GM23248 (cell line): ENCODE results near the gene GALP. TPM values are rescaled to one million over a fixed set of nuclear protein-coding genes. Genes with fewer than 3 reads are reported as not detected.

ENCODE experiments used
- DNase-seq: peaks from one replicate; pipeline ENCODE4 v3.0.0-alpha.2; 2015
- H2AFZ ChIP-seq: fragments of 200-600 bp; sonication (generic); 2 replicates; pipeline ENCODE4 v1.6.1; 2016; ENCODE audit warnings: antibody characterized with exemption
- H3F3A ChIP-seq: fragments of 200-600 bp; sonication (generic); 2 replicates; pipeline ENCODE4 v1.6.1; 2016; ENCODE audit warnings: mild to moderate bottlenecking, antibody characterized with exemption, mixed run types; ENCODE audit not compliant: insufficient read depth
- H3K27ac ChIP-seq: fragments of 200-600 bp; sonication (generic); 2 replicates; pipeline ENCODE4 v1.5.1; 2016; ENCODE audit warnings: mild to moderate bottlenecking
- H3K27me3 ChIP-seq: fragments of 200-600 bp; sonication (generic); replicated peaks from 2 replicates; pipeline ENCODE4 v1.6.1; 2016; ENCODE audit warnings: mild to moderate bottlenecking; ENCODE audit not compliant: insufficient read depth
- H3K36me3 ChIP-seq: fragments of 200-600 bp; sonication (generic); 2 replicates; pipeline ENCODE4 v1.6.1; 2016; ENCODE audit warnings: low read depth, mild to moderate bottlenecking
- H3K4me1 ChIP-seq: fragments of 200-600 bp; sonication (generic); 2 replicates; pipeline ENCODE4 v1.6.1; 2016; ENCODE audit warnings: mild to moderate bottlenecking; ENCODE audit not compliant: insufficient read depth
- H3K4me2 ChIP-seq: fragments of 200-600 bp; sonication (generic); one replicate; pipeline ENCODE4 v1.6.1; 2016; ENCODE audit warnings: mild to moderate bottlenecking; ENCODE audit not compliant: unreplicated experiment
- H3K4me3 ChIP-seq: fragments of 200-600 bp; sonication (generic); 2 replicates; pipeline ENCODE4 v1.5.1; 2016; ENCODE audit warnings: mild to moderate bottlenecking
- H3K79me2 ChIP-seq: fragments of 200-600 bp; sonication (generic); 2 replicates; pipeline ENCODE4 v1.6.1; 2016; ENCODE audit warnings: mild to moderate bottlenecking; ENCODE audit not compliant: insufficient read depth
- H3K9ac ChIP-seq: fragments of 200-600 bp; sonication (generic); 2 replicates; pipeline ENCODE4 v1.6.1; 2016; ENCODE audit warnings: mild to moderate bottlenecking
- H3K9me2 ChIP-seq: fragments of 200-600 bp; sonication (generic); 2 replicates; pipeline ENCODE4 v1.6.1; 2016; ENCODE audit warnings: mixed run types, mild to moderate bottlenecking, moderate library complexity; ENCODE audit not compliant: insufficient read depth
- H3K9me3 ChIP-seq: fragments of 200-600 bp; sonication (generic); one replicate; pipeline ENCODE4 v1.6.1; 2017; ENCODE audit warnings: low read depth
- H4K20me1 ChIP-seq: fragments of 200-600 bp; sonication (generic); 2 replicates; pipeline ENCODE4 v1.6.0; 2016; ENCODE audit not compliant: insufficient read depth
- EZH2 ChIP-seq: fragments of 200-600 bp; sonication (generic); IDR thresholded peaks from 2 replicates; pipeline ENCODE4 v1.6.1; 2018; ENCODE audit warnings: antibody characterized with exemption, mild to moderate bottlenecking; ENCODE audit not compliant: insufficient read depth, poor library complexity, severe bottlenecking
- EZH2phosphoT487 ChIP-seq: fragments of 200-600 bp; sonication (generic); IDR thresholded peaks from 2 replicates; pipeline ENCODE4 v1.6.1; 2018; ENCODE audit warnings: antibody characterized with exemption, moderate library complexity, mild to moderate bottlenecking, low read depth; ENCODE audit not compliant: insufficient read depth
- WGBS, 2 experiments: methylation state at CpG; one replicate each; pipeline ENCODE4 v1.1.6; 2015 to 2017; ENCODE audit warnings: low lambda C conversion rate in 2 of 2, low coverage in 1 of 2; ENCODE audit errors: missing lambda C conversion rate in 2 of 2; 5-methylcytosine and 5-hydroxymethylcytosine counted together
- in situ Hi-C: fragments of 300-500 bp; cut with MboI; formaldehyde crosslinking; loops from 2 replicates; pipeline ENCODE4 v1.15.0; 2020
- polyA plus RNA-seq: library from polyadenylated mRNA; unstranded; fragments of >200 nt; fragmentation: Nextera tagmentation; extraction: Ambion mirVana; gene quantifications from 2 replicates; pipeline ENCODE4 v1.2.1, GENCODE V29; 2016
- small RNA-seq: library from RNA; depleted of rRNA; stranded (forward); fragments of <200 nt; gene quantifications from one replicate; pipeline ENCODE3, GENCODE V24; 2014; ENCODE audit warnings: low read depth, low replicate concordance
- total RNA-seq: library from RNA; depleted of rRNA; stranded (reverse); fragments of >200 nt; shearing (Covaris generic); gene quantifications from 2 replicates; pipeline ENCODE4 v1.2.3, GENCODE V29; 2014; rRNA removed

The GALP gene
- total and polyA plus RNA-seq, 2 experiments from 2014 or later = not detected

DNA sequence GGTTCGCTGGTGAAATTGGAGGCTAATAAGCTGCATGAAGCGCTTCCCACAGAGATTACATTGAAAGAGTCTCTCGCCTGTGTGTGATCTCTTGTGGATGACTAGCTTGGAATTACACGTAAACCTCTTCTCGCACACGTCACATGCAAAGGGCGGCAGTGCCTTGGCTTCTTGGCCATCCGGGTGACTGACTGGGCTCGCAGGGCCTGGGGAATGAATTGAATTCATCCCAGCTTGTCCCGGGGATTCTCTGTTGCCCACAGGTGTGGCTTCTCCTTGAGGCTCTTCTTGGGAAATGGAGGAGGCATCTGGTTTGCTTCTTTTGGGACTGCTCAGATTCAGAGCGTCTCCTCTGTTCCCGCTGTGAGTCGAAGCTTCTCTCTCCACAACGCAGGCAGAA lies 46.0 kb downstream of the GALP start:
- no peaks in the 10 kb centered on the region for H3K79me2 ChIP-seq
- no peaks in the 10 kb centered on the region for H3F3A ChIP-seq
- H3K9ac ChIP-seq = no peak overlapping the region
- in situ Hi-C loops = no loop called here
- H3K4me1 ChIP-seq = no peaks in the 10 kb centered on the region
- no peaks in the 10 kb centered on the region for H4K20me1 ChIP-seq
- TF ChIP-seq EZH2phosphoT487 (no peak), EZH2 (no peak)
- H2AFZ ChIP-seq = no peak overlapping the region
- H3K36me3 ChIP-seq = no peaks in the 10 kb centered on the region
- no peaks in the 10 kb centered on the region for H3K27me3 ChIP-seq
- 87 to 90% methylated on average over 14 of the region's 14 CpGs for WGBS, 2 experiments
- no peak overlapping the region for H3K4me3 ChIP-seq
- H3K9me3 ChIP-seq = no peaks in the 10 kb centered on the region
- no peak for DNase-seq
- no peak overlapping the region for H3K4me2 ChIP-seq
- no peaks in the 10 kb centered on the region for H3K9me2 ChIP-seq
- no peak overlapping the region for H3K27ac ChIP-seq

DNA sequence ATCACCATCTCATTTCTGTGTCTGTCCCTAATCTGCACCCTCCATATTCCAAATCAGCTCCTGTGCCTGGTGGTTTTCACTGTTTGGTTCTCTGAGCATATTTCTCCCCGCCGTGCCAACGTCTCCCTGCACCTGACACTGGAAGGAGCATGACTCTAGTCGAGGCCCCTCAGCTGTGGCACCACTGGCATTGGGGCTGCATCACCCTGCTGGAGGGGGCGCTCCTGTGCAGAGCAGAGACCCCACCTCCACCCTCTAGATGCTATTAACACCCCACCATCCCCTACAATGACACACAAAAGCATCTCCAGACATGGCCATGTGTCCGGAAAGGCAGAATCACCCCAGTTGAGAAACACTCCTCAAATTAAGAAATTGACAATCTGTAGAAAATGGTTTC lies 47.1 kb downstream of the GALP start:
- Histone ChIP-seq H3K9me2 (no peaks in the 10 kb centered on the region), H3F3A (no peaks in the 10 kb centered on the region), H3K27ac (no peak overlapping the region), H3K9ac (no peak overlapping the region), H3K4me1 (no peaks in the 10 kb centered on the region), H3K9me3 (no peaks in the 10 kb centered on the region), H3K36me3 (no peaks in the 10 kb centered on the region), H3K79me2 (no peaks in the 10 kb centered on the region), H3K27me3 (no peaks in the 10 kb centered on the region), H3K4me3 (no peak overlapping the region), H4K20me1 (no peaks in the 10 kb centered on the region), H2AFZ (no peak overlapping the region), H3K4me2 (no peak overlapping the region)
- in situ Hi-C loops = no loop called here
- TF ChIP-seq EZH2phosphoT487 (no peak), EZH2 (no peak)
- whole genome bisulfite sequencing, 2 experiments = 61 to 69% methylated on average over 5 to 6 of the region's 6 CpGs
- DNase-seq = no peak

DNA sequence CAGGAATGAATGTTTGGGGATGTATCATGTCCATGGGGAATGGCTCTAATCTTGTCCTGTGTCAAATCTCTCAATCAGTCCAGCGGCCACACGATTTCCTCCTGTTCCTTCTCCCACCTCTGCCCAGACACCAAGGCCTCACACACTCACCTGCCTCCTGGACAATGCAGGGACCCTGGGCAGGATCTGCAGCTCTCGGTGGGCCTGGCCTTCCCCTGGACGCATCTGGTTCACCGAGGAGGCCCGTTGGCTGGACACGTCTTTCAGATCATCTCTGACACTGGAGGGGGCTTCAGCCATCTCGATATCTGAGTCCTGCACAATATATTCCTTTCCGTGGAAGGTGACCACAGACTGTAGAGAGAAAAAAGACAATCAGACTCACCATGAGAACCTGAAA lies 47.7 kb downstream of the GALP start:
- in situ Hi-C loops = no loop called here
- Histone ChIP-seq H3K4me1 (no peaks in the 10 kb centered on the region), H3K9me2 (no peaks in the 10 kb centered on the region), H3K9ac (no peak overlapping the region), H3K79me2 (no peaks in the 10 kb centered on the region), H3K27me3 (no peaks in the 10 kb centered on the region), H4K20me1 (no peaks in the 10 kb centered on the region), H3K36me3 (no peaks in the 10 kb centered on the region), H3K4me3 (no peak overlapping the region), H3F3A (no peaks in the 10 kb centered on the region), H2AFZ (no peak overlapping the region), H3K27ac (no peak overlapping the region), H3K4me2 (no peak overlapping the region), H3K9me3 (no peaks in the 10 kb centered on the region)
- no peak for DNase-seq
- TF ChIP-seq EZH2 (no peak), EZH2phosphoT487 (no peak)
- WGBS, 2 experiments = 56 to 69% methylated on average over 9 of the region's 9 CpGs

Small RNA genes lying within 50 kb of the gene (small RNA-seq; reads per million reads assigned to genes)
- gene AC024580.2 = not detected

Other genes with a start within 250 kb of the GALP start
- not detected in 2 replicates for gene NLRP13, start 243.7 kb upstream of the GALP start, total RNA-seq
- not detected in 2 replicates for gene NLRP13, start 243.7 kb upstream of the GALP start, polyA plus RNA-seq
- gene NLRP8, start 228.2 kb upstream of the GALP start, total RNA-seq = not detected in 2 replicates
- gene NLRP8, start 228.2 kb upstream of the GALP start, polyA plus RNA-seq = not detected in 2 replicates
- gene NLRP5, start 189.2 kb upstream of the GALP start, total RNA-seq = not detected in 2 replicates
- not detected in 2 replicates for gene NLRP5, start 189.2 kb upstream of the GALP start, polyA plus RNA-seq
- 19.5 and 21.4 TPM in 2 replicates for gene ZNF787, start 54.7 kb upstream of the GALP start, total RNA-seq
- gene ZNF787, start 54.7 kb upstream of the GALP start, polyA plus RNA-seq = 1.5 and 1.7 TPM in 2 replicates
- 21.8 and 25.3 TPM in 2 replicates for gene ZNF444, start 34.7 kb upstream of the GALP start, total RNA-seq
- gene ZNF444, start 34.7 kb upstream of the GALP start, polyA plus RNA-seq = 7.7 and 9.6 TPM in 2 replicates
- not detected in 2 replicates for gene ZSCAN5B, start 21.8 kb downstream of the GALP start, total RNA-seq
- not detected in 2 replicates for gene ZSCAN5B, start 21.8 kb downstream of the GALP start, polyA plus RNA-seq
- gene ZSCAN5C, start 26.3 kb downstream of the GALP start, total RNA-seq = not detected in 2 replicates
- not detected in 2 replicates for gene ZSCAN5C, start 26.3 kb downstream of the GALP start, polyA plus RNA-seq
- gene EDDM13, start 96.7 kb downstream of the GALP start, total RNA-seq = not detected in 2 replicates
- not detected in 2 replicates for gene EDDM13, start 96.7 kb downstream of the GALP start, polyA plus RNA-seq
- 3.5 and 4.2 TPM in 2 replicates for gene ZSCAN5A, start 138.8 kb downstream of the GALP start, total RNA-seq
- gene ZSCAN5A, start 138.8 kb downstream of the GALP start, polyA plus RNA-seq = 4.3 and 4.4 TPM in 2 replicates
- 4.2 TPM in 2 replicates for gene ZNF582, start 217.5 kb downstream of the GALP start, total RNA-seq
- 4.8 and 5.0 TPM in 2 replicates for gene ZNF582, start 217.5 kb downstream of the GALP start, polyA plus RNA-seq
- 6.7 and 8.0 TPM in 2 replicates for gene ZNF583, start 228.3 kb downstream of the GALP start, total RNA-seq
- gene ZNF583, start 228.3 kb downstream of the GALP start, polyA plus RNA-seq = 5.7 and 6.1 TPM in 2 replicates